GM12891 (cell line): ENCODE results near the gene DNAH17.

Experiments used
- POLR2A ChIP-seq: IDR thresholded peaks from 2 replicates; pipeline ENCODE4 v1.6.1; 2011; ENCODE audit warnings: low read depth, low read length, control low read depth
- POLR2AphosphoS5 ChIP-seq: IDR thresholded peaks from 2 replicates; pipeline ENCODE4 v1.6.1; 2011; ENCODE audit warnings: low read depth, low read length, control low read depth
- POU2F2 ChIP-seq: IDR thresholded peaks from 2 replicates; pipeline ENCODE4 v1.6.1; 2011; ENCODE audit warnings: low read depth, mild to moderate bottlenecking, control low read depth, low read length, moderate library complexity
- SPI1 ChIP-seq: IDR thresholded peaks from 2 replicates; pipeline ENCODE4 v1.6.1; 2011; ENCODE audit warnings: low read depth, low read length, control low read depth
- TAF1 ChIP-seq: IDR thresholded peaks from 2 replicates; pipeline ENCODE4 v1.6.1; 2011; ENCODE audit warnings: low read depth, low read length, control low read depth

GRCh38 chr17:78560731-78561130 is 16.5 kb downstream of the DNAH17 start:
- no peak for TF ChIP-seq TAF1
- TF ChIP-seq POLR2AphosphoS5: no peak
- no peak for TF ChIP-seq POLR2A
- TF ChIP-seq POU2F2: no peak
- TF ChIP-seq SPI1: no peak
